ENCODE data around the gene ZNF613.
A peak's percentile ranks its signal among the peaks of the same experiment; 100 is the strongest.

Gene ZNF613

GRCh38 chr19:51927859-51928258, 587 bp downstream of the ZNF613 start:
- H3K4me1 ChIP-seq (ENCODE audit: insufficient read depth, low read length): peaks cover 21% of the 10 kb centered on the region
- H3K9ac ChIP-seq (ENCODE audit: low read depth, low read length): peak overlapping the region; percentile 81
- ATAC-seq (ENCODE audit: insufficient read depth, low read depth) (no peak), DNase-seq (no peak)
- H3K4me2 ChIP-seq (ENCODE audit: insufficient read depth, low read length): peak overlapping the region; percentile 82
- TF ChIP-seq CTCF (IDR thresholded peaks at IDR 0.05; ENCODE audit: borderline replicate concordance, extremely low read depth, low read length, poor library complexity, severe bottlenecking): no peak
- peaks cover 23% of the 10 kb centered on the region for H3K79me2 ChIP-seq (ENCODE audit: insufficient read depth, low read length)
- peaks cover 29% of the 10 kb centered on the region for H3K9me3 ChIP-seq (ENCODE audit: insufficient read depth, low read length, severe bottlenecking)
- peak overlapping the region; percentile 99 for H2AFZ ChIP-seq (ENCODE audit: low read depth, low read length)
- H4K20me1 ChIP-seq (ENCODE audit: insufficient read depth, low read length): no peaks in the 10 kb centered on the region
- peak overlapping the region; percentile 96 for H3K27ac ChIP-seq (ENCODE audit: low read length)
- H3K36me3 ChIP-seq (ENCODE audit: insufficient read depth, low read length): peaks cover 38% of the 10 kb centered on the region
- no peaks in the 10 kb centered on the region for H3K27me3 ChIP-seq (ENCODE audit: insufficient read depth, low read length, poor library complexity)
- peak overlapping the region; percentile 85 to 91 for H3K4me3 ChIP-seq (ENCODE audit: low read depth in 1 of 2, low read length in 2 of 2)

GRCh38 chr19:51931921-51932320, 4.6 kb downstream of the ZNF613 start:
- peaks cover 26% of the 10 kb centered on the region for H3K9me3 ChIP-seq (ENCODE audit: insufficient read depth, low read length, severe bottlenecking)
- peaks cover 77% of the 10 kb centered on the region for H3K36me3 ChIP-seq (ENCODE audit: insufficient read depth, low read length)
- H3K4me3 ChIP-seq (ENCODE audit: low read depth in 1 of 2, low read length in 2 of 2): no peak overlapping the region
- peaks cover 14% of the 10 kb centered on the region for H3K4me1 ChIP-seq (ENCODE audit: insufficient read depth, low read length)
- no peaks in the 10 kb centered on the region for H3K27me3 ChIP-seq (ENCODE audit: insufficient read depth, low read length, poor library complexity)
- DNase-seq (no peak), ATAC-seq (ENCODE audit: insufficient read depth, low read depth) (no peak)
- no peak overlapping the region for H2AFZ ChIP-seq (ENCODE audit: low read depth, low read length)
- no peak overlapping the region for H3K27ac ChIP-seq (ENCODE audit: low read length)
- no peak overlapping the region for H3K4me2 ChIP-seq (ENCODE audit: insufficient read depth, low read length)
- H3K9ac ChIP-seq (ENCODE audit: low read depth, low read length): no peak overlapping the region
- H4K20me1 ChIP-seq (ENCODE audit: insufficient read depth, low read length): no peaks in the 10 kb centered on the region
- TF ChIP-seq EZH2 (IDR thresholded peaks at IDR 0.05; ENCODE audit: borderline replicate concordance, low read depth, low read length, severe bottlenecking): no peak
- peaks cover 26% of the 10 kb centered on the region for H3K79me2 ChIP-seq (ENCODE audit: insufficient read depth, low read length)

GRCh38 chr19:51938936-51939335, 11.7 kb downstream of the ZNF613 start:
- ATAC-seq (ENCODE audit: insufficient read depth, low read depth): no peak
- H3K4me1 ChIP-seq (ENCODE audit: insufficient read depth, low read length): no peaks in the 10 kb centered on the region
- no peak overlapping the region for H3K9ac ChIP-seq (ENCODE audit: low read depth, low read length)

More at GRCh38 chr19:51938936-51939335, 11.7 kb downstream of the ZNF613 start:
- TF ChIP-seq CTCF (IDR thresholded peaks at IDR 0.05; ENCODE audit: borderline replicate concordance, extremely low read depth, low read length, poor library complexity, severe bottlenecking) (no peak), EZH2 (IDR thresholded peaks at IDR 0.05; ENCODE audit: borderline replicate concordance, low read depth, low read length, severe bottlenecking) (no peak)
- Histone ChIP-seq H3K36me3 (ENCODE audit: insufficient read depth, low read length) (peaks cover 92% of the 10 kb centered on the region), H3K27me3 (ENCODE audit: insufficient read depth, low read length, poor library complexity) (no peaks in the 10 kb centered on the region), H3K4me3 (ENCODE audit: low read depth in 1 of 2, low read length in 2 of 2) (no peak overlapping the region), H2AFZ (ENCODE audit: low read depth, low read length) (no peak overlapping the region), H3K27ac (ENCODE audit: low read length) (no peak overlapping the region), H4K20me1 (ENCODE audit: insufficient read depth, low read length) (no peaks in the 10 kb centered on the region), H3K79me2 (ENCODE audit: insufficient read depth, low read length) (no peaks in the 10 kb centered on the region), H3K4me2 (ENCODE audit: insufficient read depth, low read length) (no peak overlapping the region), H3K9me3 (ENCODE audit: insufficient read depth, low read length, severe bottlenecking) (peaks cover 56% of the 10 kb centered on the region)
- DNase-seq: no peak
